ENCODE results near the gene INPP5B. TPM values are rescaled to one million over a fixed set of nuclear protein-coding genes. Genes with fewer than 3 reads are reported as not detected.

INPP5B gene
- total and polyA plus RNA-seq, 2 of the 13 experiments (the other 11 are each of a cell fraction or from before 2014, with no cell fraction given) = 9.0 to 9.8 TPM

GRCh38 chr1:37850352-37850955 lies 96.4 kb downstream of the INPP5B start:
- Histone ChIP-seq H3K4me2 (ENCODE audit: low read depth, low read length) (no peak overlapping the region), H3K9ac (ENCODE audit: insufficient read depth, low read depth, low read length) (no peak overlapping the region), H4K20me1 (ENCODE audit: insufficient read depth, low read length) (no peaks in the 10 kb centered on the region), H2AFZ (ENCODE audit: low read length) (no peak overlapping the region), H3K27me3 (ENCODE audit: control insufficient read depth in 1 of 2, insufficient read depth in 2 of 2, low read length in 2 of 2) (no peaks in the 10 kb centered on the region; a peak in 1 of 5 replicates), H3K27ac (ENCODE audit: extremely low read length, insufficient read depth, low read length) (no peak overlapping the region), H3K36me3 (replicated peaks in 1 of 2; ENCODE audit: control insufficient read depth in 1 of 2, insufficient read depth in 2 of 2, low read length in 2 of 2) (peaks cover 5 to 21% of the 10 kb centered on the region in 2 experiments; a peak in 4 of 5 replicates), H3K9me3 (ENCODE audit: low read length) (no peaks in the 10 kb centered on the region), H3K79me2 (ENCODE audit: insufficient read depth, low read length) (peaks cover 14% of the 10 kb centered on the region), H3K4me1 (ENCODE audit: insufficient read depth, low read length) (no peaks in the 10 kb centered on the region), H3K4me3 (replicated peaks in 1 of 3; ENCODE audit: insufficient read depth in 1 of 3, low read depth in 2 of 3, low read length in 3 of 3) (no peak overlapping the region)
- ATAC-seq = no peak
- ChIA-PET CTCF (ENCODE audit: low intra/inter-chr PET ratio, low total read pairs) (no interaction called here), POLR2A (interaction anchor here (1.0 to 1.1 kb wide), 2 partner anchors 9 to 42 kb away, joined by 3 read pairs; partner anchors contain the start of genes MTF1 and YRDC)
- TF ChIP-seq ATF6 (CRISPR knock-in tag; conservative IDR thresholded peaks at IDR 0.05) = no peak
- no peak for TF ChIP-seq IRF1 (CRISPR knock-in tag; IDR thresholded peaks at IDR 0.05; ENCODE audit: low read depth)
- no peak for DNase-seq (ENCODE audit: low spot score)
- 96% methylated on average over 6 of the region's 6 CpGs for WGBS (ENCODE audit: low lambda C conversion rate)
- intact Hi-C loops (cut with micrococcal nuclease; ENCODE audit: unreplicated experiment) = no loop called here
- in situ Hi-C loops (cut with HindIII; ENCODE audit: extremely low pct_ligation_motif_present, low pct_unique_long_range_greater_than_20kb) = no loop called here
- BruUV-seq (replicated peaks) = no TSS peak
- no peak for FAIRE-seq

GRCh38 chr1:37849480-37849879 lies 97.4 kb downstream of the INPP5B start:
- BruUV-seq (replicated peaks) = no TSS peak
- Histone ChIP-seq H3K27me3 (ENCODE audit: control insufficient read depth in 1 of 2, insufficient read depth in 2 of 2, low read length in 2 of 2) (no peaks in the 10 kb centered on the region; a peak in 1 of 5 replicates), H3K79me2 (ENCODE audit: insufficient read depth, low read length) (peaks cover 14% of the 10 kb centered on the region), H3K9me3 (ENCODE audit: low read length) (no peaks in the 10 kb centered on the region), H3K9ac (ENCODE audit: insufficient read depth, low read depth, low read length) (no peak overlapping the region), H4K20me1 (ENCODE audit: insufficient read depth, low read length) (no peaks in the 10 kb centered on the region), H3K27ac (ENCODE audit: extremely low read length, insufficient read depth, low read length) (no peak overlapping the region), H3K4me2 (ENCODE audit: low read depth, low read length) (no peak overlapping the region), H3K36me3 (replicated peaks in 1 of 2; ENCODE audit: control insufficient read depth in 1 of 2, insufficient read depth in 2 of 2, low read length in 2 of 2) (peaks cover 5 to 20% of the 10 kb centered on the region in 2 experiments; a peak in 4 of 5 replicates), H3K4me3 (replicated peaks in 1 of 3; ENCODE audit: insufficient read depth in 1 of 3, low read depth in 2 of 3, low read length in 3 of 3) (no peak overlapping the region), H2AFZ (ENCODE audit: low read length) (no peak overlapping the region), H3K4me1 (ENCODE audit: insufficient read depth, low read length) (no peaks in the 10 kb centered on the region)
- ChIA-PET POLR2A (no interaction called here), CTCF (ENCODE audit: low intra/inter-chr PET ratio, low total read pairs) (no interaction called here)
- intact Hi-C loops (cut with micrococcal nuclease; ENCODE audit: unreplicated experiment) = no loop called here
- 98% methylated on average over 3 of the region's 3 CpGs for WGBS (ENCODE audit: low lambda C conversion rate)
- ATAC-seq (no peak), DNase-seq (ENCODE audit: low spot score) (no peak), FAIRE-seq (no peak)
- in situ Hi-C loops (cut with HindIII; ENCODE audit: extremely low pct_ligation_motif_present, low pct_unique_long_range_greater_than_20kb) = no loop called here
- TF ChIP-seq SIN3B (IDR thresholded peaks at IDR 0.05; ENCODE audit: low read length) = no peak
- no peak for TF ChIP-seq ZNF616 (CRISPR knock-in tag; IDR thresholded peaks at IDR 0.05; ENCODE audit: low read depth)
- no peak for TF ChIP-seq ZNF33A (CRISPR knock-in tag; IDR thresholded peaks at IDR 0.05; ENCODE audit: borderline replicate concordance)
- TF ChIP-seq MYPOP (CRISPR knock-in tag; IDR thresholded peaks at IDR 0.05) = no peak
- TF ChIP-seq ZBTB7B (CRISPR knock-in tag; IDR thresholded peaks at IDR 0.05) = no peak
- no peak for TF ChIP-seq PCBP2 (optimal IDR thresholded peaks at IDR 0.05; ENCODE audit: low read depth, low read length, poor library complexity, severe bottlenecking)
- TF ChIP-seq ZBTB33 (CRISPR knock-in tag; IDR thresholded peaks at IDR 0.05) = no peak
- no peak for TF ChIP-seq SKI (IDR thresholded peaks at IDR 0.05; ENCODE audit: partially characterized antibody)
- no peak for TF ChIP-seq MIER2 (CRISPR knock-in tag; IDR thresholded peaks at IDR 0.05)
- TF ChIP-seq ZNF331 (CRISPR knock-in tag; IDR thresholded peaks at IDR 0.05) = no peak
